Activated CD4-positive, alpha-beta memory T cell treated with anti-CD3 and anti-CD28 coated beads for 36 hours (primary cell): ENCODE results near the gene KIAA1614. TPM values are rescaled to one million over a fixed set of nuclear protein-coding genes. Genes with fewer than 3 reads are reported as not detected.
A peak's percentile ranks its signal among the peaks of the same experiment; 100 is the strongest.

Source experiments
- CTCF ChIA-PET: fragments of 350-600 bp; sonication (Branson Sonifier 250); formaldehyde crosslinking; loops from one replicate; lab custom pipeline; 2021; ENCODE audit warnings: antibody characterized with exemption, inconsistent platforms; lab: Charles Lee
- POLR2A ChIA-PET: fragments of 350-600 bp; sonication (Branson Sonifier 250); formaldehyde crosslinking; loops from one replicate; lab custom pipeline; 2021; ENCODE audit warnings: antibody characterized with exemption; lab: Charles Lee
- DNase-seq: peaks from one replicate; pipeline ENCODE4 v3.0.0-alpha.2; 2020
- H3K27ac Mint-ChIP-seq: one replicate; pipeline ENCODE4 v1.8.0; 2021; ENCODE audit warnings: mixed read lengths
- H3K27me3 Mint-ChIP-seq: one replicate; pipeline ENCODE4 v1.8.0; 2021; ENCODE audit warnings: mixed read lengths
- H3K36me3 Mint-ChIP-seq: one replicate; pipeline ENCODE4 v1.8.0; 2021; ENCODE audit warnings: mixed read lengths
- H3K4me1 Mint-ChIP-seq: one replicate; pipeline ENCODE4 v1.8.0; 2021; ENCODE audit warnings: low read depth, mixed read lengths
- H3K4me3 Mint-ChIP-seq: one replicate; pipeline ENCODE4 v1.8.0; 2021; ENCODE audit warnings: mild to moderate bottlenecking, mixed read lengths
- H3K9me3 Mint-ChIP-seq: one replicate; pipeline ENCODE4 v1.8.0; 2021; ENCODE audit warnings: mixed read lengths
- intact Hi-C: fragments of 100-400 bp; cut with micrococcal nuclease; formaldehyde crosslinking; loops from one replicate; pipeline ENCODE4 v1.15.1; 2023
- total RNA-seq, 2 experiments: library from RNA; stranded (reverse); gene quantifications; one replicate each; pipeline ENCODE4 v1.2.3, GENCODE V29; 2021

The KIAA1614 gene
- total RNA-seq, 2 experiments from 2014 or later = not detected

GRCh38 chr1:180893614-180894013 lies 19.1 kb upstream of the KIAA1614 start:
- H3K27ac Mint-ChIP-seq = no peak overlapping the region
- H3K36me3 Mint-ChIP-seq = peaks cover 6% of the 10 kb centered on the region
- ChIA-PET POLR2A (no interaction called here), CTCF (no interaction called here)
- H3K4me1 Mint-ChIP-seq = no peaks in the 10 kb centered on the region
- no peaks in the 10 kb centered on the region for H3K9me3 Mint-ChIP-seq
- H3K4me3 Mint-ChIP-seq = no peak overlapping the region
- no peak for DNase-seq
- no peaks in the 10 kb centered on the region for H3K27me3 Mint-ChIP-seq
- intact Hi-C loops = no loop called here

- H3K36me3 Mint-ChIP-seq = peaks cover 6% of the 10 kb centered on the region
- H3K27me3 Mint-ChIP-seq = peaks cover 1% of the 10 kb centered on the region
- DNase-seq = no peak
- no peaks in the 10 kb centered on the region for H3K9me3 Mint-ChIP-seq
- ChIA-PET CTCF (no interaction called here), POLR2A (no interaction called here)
- no peak overlapping the region for H3K27ac Mint-ChIP-seq
- no peaks in the 10 kb centered on the region for H3K4me1 Mint-ChIP-seq
- intact Hi-C loops = no loop called here
- H3K4me3 Mint-ChIP-seq = no peak overlapping the region
Observed at GRCh38 chr1:180896161-180896560, 16.5 kb upstream of the KIAA1614 start.

DNA sequence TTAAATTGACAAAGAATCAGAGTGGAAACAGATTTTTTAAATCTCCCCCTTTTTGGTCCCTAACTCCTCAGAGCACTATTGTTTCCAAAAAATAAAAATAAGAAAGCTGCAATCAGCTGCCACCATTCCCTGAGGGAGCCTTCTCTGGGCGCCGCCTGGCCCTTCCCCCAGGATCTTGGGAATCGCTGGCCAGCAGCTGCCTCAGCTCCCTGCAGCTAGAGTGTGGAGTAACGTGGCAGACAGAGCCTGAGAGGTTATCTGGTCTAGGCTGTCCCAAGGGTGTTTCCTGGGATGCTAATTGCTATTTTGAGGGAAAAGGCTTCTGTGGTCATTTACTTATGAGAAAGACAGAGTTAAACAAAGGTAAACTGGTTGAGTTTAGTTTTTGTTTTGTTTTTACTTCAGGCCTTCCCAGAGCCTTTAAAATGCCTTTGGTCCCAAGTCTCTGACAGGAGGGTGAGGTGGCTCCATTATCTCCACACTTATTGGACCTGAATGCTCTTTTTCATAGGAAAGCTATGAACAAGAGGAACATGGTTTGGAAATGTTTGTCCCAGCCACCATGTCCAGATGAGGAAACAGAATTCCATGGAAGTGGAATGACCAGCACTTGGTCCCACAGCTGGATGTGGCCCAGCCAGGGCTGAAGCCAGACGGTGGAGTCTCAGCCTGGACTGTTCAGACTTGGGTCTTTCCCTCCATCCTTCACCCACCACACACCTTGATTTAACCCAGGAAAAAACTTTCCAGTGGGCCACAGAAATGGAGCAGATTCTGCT lies 14.1 kb upstream of the KIAA1614 start:
- CTCF ChIA-PET = no interaction called here
- no peak overlapping the region for H3K4me3 Mint-ChIP-seq
- peaks cover 6% of the 10 kb centered on the region for H3K36me3 Mint-ChIP-seq
- intact Hi-C loops = no loop called here
- peaks cover 3% of the 10 kb centered on the region for H3K27me3 Mint-ChIP-seq
- H3K9me3 Mint-ChIP-seq = no peaks in the 10 kb centered on the region
- POLR2A ChIA-PET = no interaction called here
- DNase-seq = no peak
- no peak overlapping the region for H3K27ac Mint-ChIP-seq
- H3K4me1 Mint-ChIP-seq = no peaks in the 10 kb centered on the region

DNA sequence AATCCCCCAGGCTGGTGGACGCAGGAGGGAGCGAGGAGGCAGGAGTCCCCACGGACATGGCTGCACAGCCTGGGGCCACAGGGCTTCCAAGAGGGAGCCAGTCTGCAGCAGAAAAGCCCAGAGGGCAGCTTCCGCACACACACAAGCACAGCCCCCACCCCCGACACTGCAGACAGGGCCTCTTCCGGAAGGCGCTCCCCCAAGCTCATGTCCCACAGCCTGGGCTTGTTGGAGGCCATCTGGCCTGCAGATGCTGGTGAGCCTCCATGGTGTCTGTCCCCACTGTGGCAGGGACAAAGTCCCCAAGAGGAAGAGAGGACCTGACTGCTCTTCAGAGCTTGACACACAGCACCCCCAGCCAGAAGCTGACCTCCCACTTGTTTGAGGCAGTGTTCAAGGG lies 13.4 kb upstream of the KIAA1614 start:
- Mint-ChIP-seq H3K9me3 (no peaks in the 10 kb centered on the region), H3K4me1 (no peaks in the 10 kb centered on the region), H3K36me3 (peaks cover 6% of the 10 kb centered on the region), H3K4me3 (no peak overlapping the region), H3K27me3 (peaks cover 3% of the 10 kb centered on the region), H3K27ac (no peak overlapping the region)
- POLR2A ChIA-PET = no interaction called here
- intact Hi-C loops = no loop called here
- DNase-seq = no peak
- CTCF ChIA-PET = no interaction called here

DNA sequence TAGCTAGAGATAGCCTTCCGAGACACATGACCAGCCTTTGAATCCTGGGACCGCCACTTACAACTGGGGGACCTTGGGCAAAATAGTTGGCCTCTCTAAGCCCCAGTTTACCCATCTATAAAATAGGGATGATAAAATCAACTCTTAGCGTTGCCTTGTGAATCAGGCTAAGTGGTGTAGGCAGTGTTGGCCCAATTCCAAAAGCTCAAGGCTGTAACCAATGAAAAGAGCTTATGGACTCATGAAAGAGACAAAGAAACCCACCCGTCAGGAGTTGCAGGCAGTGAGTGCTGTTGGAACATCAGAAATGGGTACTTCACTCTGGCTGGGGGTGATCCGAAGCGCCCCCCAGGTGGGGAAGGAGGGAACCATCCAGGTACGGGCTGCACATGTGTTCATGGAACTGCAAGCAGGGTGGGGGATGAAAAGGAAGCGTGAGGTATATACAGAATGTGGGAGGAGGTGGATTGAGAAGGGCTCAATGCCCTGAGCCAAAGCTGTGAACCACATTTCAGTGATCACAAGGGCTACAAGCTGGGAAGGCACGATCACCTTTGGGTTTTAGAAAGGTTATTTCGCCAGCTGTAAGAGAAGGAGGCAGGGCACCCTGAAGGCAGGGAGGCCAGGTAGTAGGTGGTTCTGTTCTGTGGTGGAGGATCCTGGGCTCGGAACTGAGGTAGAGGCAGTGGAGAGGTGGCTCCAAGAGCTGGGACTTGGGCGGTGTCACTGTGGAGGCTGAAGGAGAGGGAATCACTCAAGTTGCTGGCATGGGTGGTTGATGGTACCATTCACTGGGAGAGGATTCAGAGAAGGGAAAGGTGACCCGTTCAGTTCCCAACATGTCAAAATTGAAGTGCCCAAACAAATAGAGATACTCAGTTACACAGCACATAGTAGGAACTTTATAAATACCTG lies 11.4 kb upstream of the KIAA1614 start:
- H3K27me3 Mint-ChIP-seq = peaks cover 3% of the 10 kb centered on the region
- no peaks in the 10 kb centered on the region for H3K4me1 Mint-ChIP-seq
- DNase-seq = no peak
- intact Hi-C loops = no loop called here
- no peak overlapping the region for H3K4me3 Mint-ChIP-seq
- POLR2A ChIA-PET = no interaction called here
- CTCF ChIA-PET = interaction anchor here (1.5 kb wide), 1 partner anchor 19 kb away, joined by 3 read pairs; no protein-coding TSS in a partner anchor
- H3K27ac Mint-ChIP-seq = no peak overlapping the region
- H3K9me3 Mint-ChIP-seq = peaks cover 3% of the 10 kb centered on the region
- no peaks in the 10 kb centered on the region for H3K36me3 Mint-ChIP-seq

DNA sequence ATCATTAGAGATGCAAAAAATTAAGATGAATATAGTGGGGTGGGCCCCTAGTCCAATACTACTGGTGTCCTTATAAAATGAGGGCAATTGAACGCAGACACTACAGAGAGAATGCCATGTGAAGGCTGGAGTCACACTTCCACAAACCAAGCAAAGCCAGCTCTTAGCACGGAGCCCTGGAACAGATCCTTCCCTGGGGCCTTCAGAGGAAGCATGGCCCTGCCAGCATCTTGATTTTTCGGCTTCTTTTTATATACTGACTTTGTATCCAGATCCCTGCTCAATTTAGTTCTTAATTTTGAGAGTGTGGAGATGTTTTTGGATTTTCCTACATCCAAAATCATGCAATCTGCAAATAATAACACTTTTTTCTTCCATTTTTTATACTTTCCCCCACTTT lies 10.2 kb upstream of the KIAA1614 start:
- intact Hi-C loops = no loop called here
- ChIA-PET CTCF (interaction anchor here (1.5 kb wide), 1 partner anchor 21 kb away, joined by 3 read pairs; no protein-coding TSS in a partner anchor), POLR2A (interaction anchor here (0.6 to 1.3 kb wide), 2 partner anchors 331 to 387 kb away, joined by 3 read pairs; no protein-coding TSS in a partner anchor)
- no peaks in the 10 kb centered on the region for H3K4me1 Mint-ChIP-seq
- no peak for DNase-seq
- no peak overlapping the region for H3K4me3 Mint-ChIP-seq
- peaks cover 6% of the 10 kb centered on the region for H3K27me3 Mint-ChIP-seq
- H3K36me3 Mint-ChIP-seq = no peaks in the 10 kb centered on the region
- peaks cover 3% of the 10 kb centered on the region for H3K9me3 Mint-ChIP-seq
- H3K27ac Mint-ChIP-seq = no peak overlapping the region

GRCh38 chr1:180905927-180906326 lies 6.8 kb upstream of the KIAA1614 start:
- Mint-ChIP-seq H3K36me3 (no peaks in the 10 kb centered on the region), H3K9me3 (peaks cover 3% of the 10 kb centered on the region), H3K4me3 (no peak overlapping the region), H3K27ac (no peak overlapping the region), H3K27me3 (peaks cover 13% of the 10 kb centered on the region), H3K4me1 (peaks cover 6% of the 10 kb centered on the region)
- POLR2A ChIA-PET = no interaction called here
- DNase-seq = no peak
- intact Hi-C loops = no loop called here
- CTCF ChIA-PET = no interaction called here

DNA sequence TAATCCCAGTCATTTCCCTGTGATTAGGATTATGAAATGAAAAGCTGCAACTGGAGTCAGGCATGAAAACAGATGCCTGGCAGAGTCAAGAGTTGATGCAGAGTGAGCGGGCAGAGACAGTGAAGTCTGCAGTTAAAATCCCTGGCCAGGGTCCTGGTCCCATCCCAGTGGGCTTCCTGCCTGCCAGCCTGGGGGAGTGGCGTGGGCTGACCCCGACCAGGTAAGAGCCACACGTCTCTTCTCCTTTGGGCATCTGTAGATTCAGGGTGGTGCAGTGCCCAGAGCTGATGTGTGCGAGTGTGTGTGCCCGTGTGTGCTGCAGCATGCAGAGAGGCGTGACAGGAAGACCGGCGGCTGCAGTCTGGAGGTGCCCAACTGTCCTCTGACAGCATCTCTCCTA lies 6.2 kb upstream of the KIAA1614 start:
- CTCF ChIA-PET = no interaction called here
- Mint-ChIP-seq H3K9me3 (peaks cover 3% of the 10 kb centered on the region), H3K36me3 (no peaks in the 10 kb centered on the region), H3K27ac (no peak overlapping the region), H3K4me1 (peaks cover 6% of the 10 kb centered on the region), H3K27me3 (peaks cover 17% of the 10 kb centered on the region), H3K4me3 (no peak overlapping the region)
- intact Hi-C loops = no loop called here
- POLR2A ChIA-PET = no interaction called here
- DNase-seq = no peak

GRCh38 chr1:180907313-180908055 lies 5.2 kb upstream of the KIAA1614 start:
- intact Hi-C loops = no loop called here
- DNase-seq = no peak
- H3K4me3 Mint-ChIP-seq = no peak overlapping the region
- H3K4me1 Mint-ChIP-seq = peaks cover 6% of the 10 kb centered on the region
- H3K9me3 Mint-ChIP-seq = peaks cover 3% of the 10 kb centered on the region
- POLR2A ChIA-PET = no interaction called here
- CTCF ChIA-PET = no interaction called here
- H3K27me3 Mint-ChIP-seq = peaks cover 23% of the 10 kb centered on the region
- H3K27ac Mint-ChIP-seq = no peak overlapping the region
- H3K36me3 Mint-ChIP-seq = no peaks in the 10 kb centered on the region

DNA sequence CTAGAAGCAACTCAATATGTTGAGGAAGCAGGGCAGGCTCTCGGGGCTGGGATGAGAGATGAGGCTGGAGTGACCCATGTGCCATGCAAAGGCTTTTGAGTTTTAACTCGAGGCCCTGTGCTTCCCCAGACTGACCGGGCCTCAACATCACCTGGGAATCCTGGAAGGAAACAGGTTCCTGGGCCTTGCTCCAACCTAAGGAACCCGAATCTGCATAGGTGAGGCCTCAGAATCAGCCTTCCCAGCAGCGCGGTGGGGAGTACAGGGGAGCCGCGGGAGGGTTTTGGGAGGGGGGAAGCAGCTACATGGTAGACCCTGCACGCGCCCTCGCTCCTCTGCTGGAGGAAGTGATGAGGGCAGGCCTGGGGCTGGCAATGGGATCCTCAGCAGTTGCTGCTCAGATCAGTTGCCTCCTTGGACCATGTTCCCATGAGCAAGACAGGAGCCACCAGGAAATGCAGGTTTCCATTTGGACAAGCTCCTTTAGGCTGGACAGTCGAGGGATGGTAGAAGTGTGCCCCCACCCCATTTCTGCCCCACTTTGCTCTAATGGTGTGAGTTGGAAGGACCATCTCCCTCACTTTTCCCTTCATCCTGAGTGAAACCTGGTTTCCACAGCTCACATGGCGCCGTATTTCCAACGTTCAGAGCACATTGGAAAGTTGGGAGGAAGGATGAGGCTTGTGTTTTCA lies 4.5 kb upstream of the KIAA1614 start:
- no peak overlapping the region for H3K27ac Mint-ChIP-seq
- ChIA-PET CTCF (no interaction called here), POLR2A (no interaction called here)
- peaks cover 6% of the 10 kb centered on the region for H3K4me1 Mint-ChIP-seq
- no peaks in the 10 kb centered on the region for H3K36me3 Mint-ChIP-seq
- no peak for DNase-seq
- intact Hi-C loops = no loop called here
- no peak overlapping the region for H3K4me3 Mint-ChIP-seq
- peaks cover 23% of the 10 kb centered on the region for H3K27me3 Mint-ChIP-seq
- H3K9me3 Mint-ChIP-seq = peaks cover 3% of the 10 kb centered on the region

- H3K9me3 Mint-ChIP-seq = peaks cover 3% of the 10 kb centered on the region
- POLR2A ChIA-PET = no interaction called here
- intact Hi-C loops = no loop called here
- H3K4me3 Mint-ChIP-seq = no peak overlapping the region
- H3K4me1 Mint-ChIP-seq = peaks cover 9% of the 10 kb centered on the region
- no peaks in the 10 kb centered on the region for H3K36me3 Mint-ChIP-seq
- CTCF ChIA-PET = no interaction called here
- no peak overlapping the region for H3K27ac Mint-ChIP-seq
- peaks cover 30% of the 10 kb centered on the region for H3K27me3 Mint-ChIP-seq
- peak; percentile 18 for DNase-seq
Observed at GRCh38 chr1:180909005-180909414, 3.7 kb upstream of the KIAA1614 start.
